22Rv1 (cell line): Measurements from ENCODE around the gene FGF3.

Experiments
- ZFX ChIP-seq: fragments of 450-650 bp; IDR thresholded peaks from 2 replicates; pipeline ENCODE4 v1.6.1; 2017; ENCODE audit warnings: antibody characterized with exemption, borderline replicate concordance
- TF ChIP-seq, protein P1 (sequence below): fragments of 450-650 bp; IDR thresholded peaks from 2 replicates; pipeline ENCODE4 v1.5.1; 2017; ENCODE audit warnings: mild to moderate bottlenecking

DNA sequence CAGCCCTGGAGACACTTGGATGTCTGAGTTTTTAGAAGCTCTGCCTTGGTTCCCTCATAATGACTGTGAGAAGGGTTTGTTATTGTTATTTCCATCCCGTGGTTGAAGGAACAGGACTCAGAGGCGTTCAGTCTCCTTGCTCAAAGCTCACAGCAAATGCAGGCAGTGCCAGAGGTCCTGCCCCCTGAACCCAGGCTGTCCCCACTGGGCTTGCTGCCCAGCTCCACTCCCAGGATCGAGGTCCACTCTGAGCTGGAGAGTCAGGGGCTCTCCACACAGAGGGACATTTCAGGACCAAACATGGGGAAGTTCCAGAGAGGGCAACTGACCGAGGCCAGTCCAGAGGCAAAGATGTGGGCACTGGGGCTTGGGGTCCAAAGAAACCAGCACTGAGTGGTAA is 58.9 kb downstream of the FGF3 start:
- TF ChIP-seq, protein P1, sequence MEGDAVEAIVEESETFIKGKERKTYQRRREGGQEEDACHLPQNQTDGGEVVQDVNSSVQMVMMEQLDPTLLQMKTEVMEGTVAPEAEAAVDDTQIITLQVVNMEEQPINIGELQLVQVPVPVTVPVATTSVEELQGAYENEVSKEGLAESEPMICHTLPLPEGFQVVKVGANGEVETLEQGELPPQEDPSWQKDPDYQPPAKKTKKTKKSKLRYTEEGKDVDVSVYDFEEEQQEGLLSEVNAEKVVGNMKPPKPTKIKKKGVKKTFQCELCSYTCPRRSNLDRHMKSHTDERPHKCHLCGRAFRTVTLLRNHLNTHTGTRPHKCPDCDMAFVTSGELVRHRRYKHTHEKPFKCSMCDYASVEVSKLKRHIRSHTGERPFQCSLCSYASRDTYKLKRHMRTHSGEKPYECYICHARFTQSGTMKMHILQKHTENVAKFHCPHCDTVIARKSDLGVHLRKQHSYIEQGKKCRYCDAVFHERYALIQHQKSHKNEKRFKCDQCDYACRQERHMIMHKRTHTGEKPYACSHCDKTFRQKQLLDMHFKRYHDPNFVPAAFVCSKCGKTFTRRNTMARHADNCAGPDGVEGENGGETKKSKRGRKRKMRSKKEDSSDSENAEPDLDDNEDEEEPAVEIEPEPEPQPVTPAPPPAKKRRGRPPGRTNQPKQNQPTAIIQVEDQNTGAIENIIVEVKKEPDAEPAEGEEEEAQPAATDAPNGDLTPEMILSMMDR = no peak
- TF ChIP-seq ZFX = no peak
